ENCODE data around the gene COL20A1.

COL20A1 gene

GRCh38 chr20:63364801-63365585 lies 72.0 kb downstream of the COL20A1 start:
- DNase-seq = no peak

- no peak for DNase-seq
These were observed 72.8 kb downstream of the COL20A1 start for GRCh38 chr20:63365601-63366389.

GRCh38 chr20:63366390-63367365 lies 73.7 kb downstream of the COL20A1 start:
- DNase-seq = no peak

- DNase-seq = no peak
These were observed 74.6 kb downstream of the COL20A1 start for GRCh38 chr20:63367446-63368055.

- no peak for DNase-seq
These were observed 75.2 kb downstream of the COL20A1 start for GRCh38 chr20:63368151-63368550.

GRCh38 chr20:63369024-63369530 lies 76.1 kb downstream of the COL20A1 start:
- DNase-seq = no peak

GRCh38 chr20:63369724-63370617 lies 77.0 kb downstream of the COL20A1 start:
- DNase-seq = no peak

- DNase-seq = no peak
These were observed 77.7 kb downstream of the COL20A1 start for GRCh38 chr20:63370618-63371187.

- DNase-seq = no peak
These were observed 78.4 kb downstream of the COL20A1 start for GRCh38 chr20:63371291-63371865.

GRCh38 chr20:63372971-63373885 lies 80.2 kb downstream of the COL20A1 start:
- DNase-seq = no peak

- no peak for DNase-seq
These were observed 81.0 kb downstream of the COL20A1 start for GRCh38 chr20:63373996-63374395.

- no peak for DNase-seq
These were observed 81.5 kb downstream of the COL20A1 start for GRCh38 chr20:63374504-63374903.

GRCh38 chr20:63375438-63375837 lies 82.5 kb downstream of the COL20A1 start:
- DNase-seq = no peak

- no peak for DNase-seq
These were observed 83.6 kb downstream of the COL20A1 start for GRCh38 chr20:63376283-63377250.

GRCh38 chr20:63377256-63377941 lies 84.4 kb downstream of the COL20A1 start:
- no peak for DNase-seq

- no peak for DNase-seq
These were observed 85.0 kb downstream of the COL20A1 start for GRCh38 chr20:63377951-63378381.

GRCh38 chr20:63378626-63379025 lies 85.6 kb downstream of the COL20A1 start:
- DNase-seq = no peak
